Measurements from ENCODE around the gene SDCCAG8. TPM values are rescaled to one million over a fixed set of nuclear protein-coding genes. Genes with fewer than 3 reads are reported as not detected.

The SDCCAG8 gene
- total and polyA plus RNA-seq, 2 experiments from 2014 or later: 23.3 to 38.5 TPM

DNA sequence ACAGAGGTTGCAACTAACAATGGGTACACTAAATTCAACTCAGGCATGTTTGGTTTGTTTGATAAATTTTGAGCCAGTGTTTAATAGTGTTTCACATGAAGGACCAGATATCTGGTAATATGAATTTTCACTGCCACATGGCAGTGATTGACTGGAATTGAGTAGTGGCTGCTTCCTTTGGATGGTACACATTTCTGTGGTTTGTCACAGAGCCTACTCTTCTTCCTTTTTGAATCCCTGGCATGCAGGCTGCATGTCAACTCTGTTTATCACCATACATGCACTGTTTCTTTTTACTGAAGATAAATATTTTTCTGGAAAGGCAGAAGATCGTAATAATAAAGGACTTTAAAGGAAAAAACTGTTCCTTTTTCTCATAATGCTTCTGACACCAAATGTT is 35.5 kb downstream of the SDCCAG8 start:
- TF ChIP-seq, protein P1, sequence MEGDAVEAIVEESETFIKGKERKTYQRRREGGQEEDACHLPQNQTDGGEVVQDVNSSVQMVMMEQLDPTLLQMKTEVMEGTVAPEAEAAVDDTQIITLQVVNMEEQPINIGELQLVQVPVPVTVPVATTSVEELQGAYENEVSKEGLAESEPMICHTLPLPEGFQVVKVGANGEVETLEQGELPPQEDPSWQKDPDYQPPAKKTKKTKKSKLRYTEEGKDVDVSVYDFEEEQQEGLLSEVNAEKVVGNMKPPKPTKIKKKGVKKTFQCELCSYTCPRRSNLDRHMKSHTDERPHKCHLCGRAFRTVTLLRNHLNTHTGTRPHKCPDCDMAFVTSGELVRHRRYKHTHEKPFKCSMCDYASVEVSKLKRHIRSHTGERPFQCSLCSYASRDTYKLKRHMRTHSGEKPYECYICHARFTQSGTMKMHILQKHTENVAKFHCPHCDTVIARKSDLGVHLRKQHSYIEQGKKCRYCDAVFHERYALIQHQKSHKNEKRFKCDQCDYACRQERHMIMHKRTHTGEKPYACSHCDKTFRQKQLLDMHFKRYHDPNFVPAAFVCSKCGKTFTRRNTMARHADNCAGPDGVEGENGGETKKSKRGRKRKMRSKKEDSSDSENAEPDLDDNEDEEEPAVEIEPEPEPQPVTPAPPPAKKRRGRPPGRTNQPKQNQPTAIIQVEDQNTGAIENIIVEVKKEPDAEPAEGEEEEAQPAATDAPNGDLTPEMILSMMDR (IDR thresholded peaks at IDR 0.05; ENCODE audit: low read depth, low read length): no peak
- H3K36me3 ChIP-seq: peaks cover 6% of the 10 kb centered on the region
- no peaks in the 10 kb centered on the region for H3K27me3 ChIP-seq
- no peaks in the 10 kb centered on the region for H3K4me1 ChIP-seq (ENCODE audit: low read depth)
- H3K4me3 ChIP-seq: no peak overlapping the region
- no peaks in the 10 kb centered on the region for H3K9me3 ChIP-seq (ENCODE audit: low read depth)
- DNase-seq (ENCODE audit: low read depth in 1 of 2, low spot score in 1 of 2): no peak
- no peak overlapping the region for H3K27ac ChIP-seq

DNA sequence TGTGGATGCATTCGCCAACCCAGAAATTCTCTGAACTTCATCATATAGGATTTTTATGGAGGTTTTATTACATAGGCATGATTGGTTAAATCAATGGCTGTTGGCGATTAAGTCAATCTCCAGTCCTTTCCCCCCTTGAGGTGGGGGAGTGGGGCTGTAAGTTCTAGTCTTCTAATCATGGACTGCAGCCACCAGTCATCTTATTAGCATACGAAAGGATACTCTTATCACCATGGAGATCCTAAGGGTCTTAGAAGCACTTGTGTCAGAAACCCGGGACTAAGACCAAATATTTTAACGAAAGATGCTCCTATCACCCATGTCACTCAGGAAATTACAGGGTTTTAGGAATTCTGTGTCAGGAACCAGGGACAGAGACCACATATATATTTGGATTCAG is 36.3 kb downstream of the SDCCAG8 start:
- no peak overlapping the region for H3K4me3 ChIP-seq
- TF ChIP-seq, protein P1 (IDR thresholded peaks at IDR 0.05; ENCODE audit: low read depth, low read length): no peak
- DNase-seq (ENCODE audit: low read depth in 1 of 2, low spot score in 1 of 2): no peak
- H3K9me3 ChIP-seq (ENCODE audit: low read depth): no peaks in the 10 kb centered on the region
- H3K36me3 ChIP-seq: peaks cover 6% of the 10 kb centered on the region
- H3K27ac ChIP-seq: no peak overlapping the region
- no peaks in the 10 kb centered on the region for H3K4me1 ChIP-seq (ENCODE audit: low read depth)
- H3K27me3 ChIP-seq: no peaks in the 10 kb centered on the region

DNA sequence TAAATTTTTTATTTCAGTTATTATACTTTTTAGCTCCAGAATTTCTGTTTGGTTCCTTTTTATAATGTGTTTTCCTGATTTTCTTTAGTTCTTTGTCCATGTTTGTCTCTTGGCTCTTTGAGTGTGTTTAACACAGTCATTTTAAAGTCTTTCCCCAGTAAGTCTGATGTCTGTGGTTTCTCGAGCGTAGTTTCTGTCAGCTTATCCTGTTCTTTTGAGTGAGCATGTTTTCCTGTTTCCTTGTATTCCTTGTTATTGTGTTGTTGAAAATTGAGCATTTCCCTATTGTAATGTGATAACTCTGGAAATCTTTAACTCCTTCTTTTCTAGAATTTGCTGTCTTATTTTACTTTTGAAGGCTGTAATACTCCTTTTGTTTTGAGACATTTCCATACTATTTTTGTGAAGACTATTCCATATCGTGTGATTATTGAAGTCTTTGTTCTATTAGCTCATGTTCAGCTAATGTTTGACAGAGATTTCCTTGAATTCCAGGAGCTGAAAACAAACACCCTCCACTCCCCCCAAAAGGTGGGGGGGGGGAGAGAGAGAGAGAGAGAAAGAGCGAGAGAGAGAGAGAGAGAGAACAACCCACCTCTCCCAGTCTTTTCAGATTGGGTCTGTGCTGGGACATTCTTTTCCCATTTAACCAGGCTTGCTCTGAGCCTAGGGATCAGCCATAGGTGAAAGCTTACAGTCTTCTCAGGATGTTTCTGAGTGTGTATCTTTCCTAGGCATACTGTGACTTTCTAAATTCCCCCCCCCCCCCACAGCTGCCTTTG is 38.3 kb downstream of the SDCCAG8 start:
- peak in 1 of 2 donors; percentile 63 for DNase-seq (ENCODE audit: low read depth in 1 of 2, low spot score in 1 of 2)
- Histone ChIP-seq H3K4me1 (ENCODE audit: low read depth) (no peaks in the 10 kb centered on the region), H3K27me3 (no peaks in the 10 kb centered on the region), H3K9me3 (ENCODE audit: low read depth) (no peaks in the 10 kb centered on the region), H3K4me3 (no peak overlapping the region), H3K36me3 (peaks cover 6% of the 10 kb centered on the region), H3K27ac (no peak overlapping the region)
- TF ChIP-seq, protein P1 (IDR thresholded peaks at IDR 0.05; ENCODE audit: low read depth, low read length): no peak

DNA sequence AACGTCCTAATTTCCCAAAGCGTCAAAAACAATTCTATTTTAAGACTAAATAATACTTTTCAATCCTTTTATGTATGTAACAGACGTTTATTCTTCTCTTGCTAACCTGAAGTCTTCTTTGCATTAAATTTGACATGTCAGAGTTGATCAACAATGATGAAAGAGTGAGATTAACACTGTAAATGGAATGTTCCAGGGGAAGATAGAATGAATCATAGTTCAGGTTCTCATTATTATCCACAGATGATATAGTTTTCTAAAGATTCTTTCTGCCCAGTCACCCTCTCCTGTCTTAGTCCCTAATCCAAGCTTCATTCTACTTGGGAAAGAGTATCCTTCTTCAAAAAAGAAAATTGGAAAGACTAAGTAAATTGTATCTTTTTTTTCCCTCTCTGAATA is 38.9 kb downstream of the SDCCAG8 start:
- TF ChIP-seq, protein P1 (IDR thresholded peaks at IDR 0.05; ENCODE audit: low read depth, low read length): no peak
- H3K4me3 ChIP-seq: no peak overlapping the region
- peaks cover 6% of the 10 kb centered on the region for H3K36me3 ChIP-seq
- H3K9me3 ChIP-seq (ENCODE audit: low read depth): no peaks in the 10 kb centered on the region
- DNase-seq (ENCODE audit: low read depth in 1 of 2, low spot score in 1 of 2): peak in 1 of 2 donors; percentile 51
- H3K27me3 ChIP-seq: no peaks in the 10 kb centered on the region
- no peak overlapping the region for H3K27ac ChIP-seq
- no peaks in the 10 kb centered on the region for H3K4me1 ChIP-seq (ENCODE audit: low read depth)

DNA sequence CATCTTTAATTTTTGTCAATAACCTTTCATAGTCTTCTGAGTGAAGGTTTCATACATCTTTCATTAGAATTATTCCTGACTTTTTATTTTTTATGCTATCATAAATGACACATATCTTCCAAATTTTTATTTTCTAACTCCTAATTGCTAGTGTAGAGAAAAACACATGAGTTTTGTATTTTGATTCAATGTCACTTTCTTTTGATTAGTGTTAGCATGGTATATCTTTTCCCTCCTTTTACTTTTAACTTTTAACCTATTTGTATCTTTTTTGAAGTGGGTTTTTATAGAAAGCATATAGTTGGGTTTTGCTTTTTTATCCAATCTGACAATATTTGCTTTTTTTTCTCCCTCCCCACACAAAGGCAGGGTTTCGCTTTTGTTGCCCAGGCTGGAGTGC is 43.2 kb downstream of the SDCCAG8 start:
- TF ChIP-seq, protein P1 (IDR thresholded peaks at IDR 0.05; ENCODE audit: low read depth, low read length): no peak
- no peaks in the 10 kb centered on the region for H3K4me1 ChIP-seq (ENCODE audit: low read depth)
- no peaks in the 10 kb centered on the region for H3K9me3 ChIP-seq (ENCODE audit: low read depth)
- no peaks in the 10 kb centered on the region for H3K27me3 ChIP-seq
- H3K4me3 ChIP-seq: no peak overlapping the region
- DNase-seq (ENCODE audit: low read depth in 1 of 2, low spot score in 1 of 2): no peak
- no peaks in the 10 kb centered on the region for H3K36me3 ChIP-seq
- H3K27ac ChIP-seq: no peak overlapping the region
